Thoracic aorta (tissue), 2 donors: ENCODE measurements around the gene FREY1. TPM values are rescaled to one million over a fixed set of nuclear protein-coding genes. Genes with fewer than 3 reads are reported as not detected.
A peak's percentile ranks its signal among the peaks of the same experiment; 100 is the strongest.

Source experiments
- ATAC-seq: fragments of 150-250 bp; one replicate; pipeline ENCODE4 v1.8.0; 2017; ENCODE audit warnings: low read depth; ENCODE audit not compliant: insufficient number of reproducible peaks, low FRiP score
- DNase-seq: peaks from one replicate; pipeline ENCODE4 v3.0.0-alpha.2; 2020; ENCODE audit warnings: low spot score
- H3K27ac ChIP-seq, 2 donors: fragments of 200-600 bp; sonication (generic); 1 replicate in 1 of 2; 2 replicates in 1 of 2; pipeline ENCODE4 v1.5.1; 2016; ENCODE audit warnings: mild to moderate bottlenecking in 2 of 2, moderate library complexity in 2 of 2
- H3K27me3 ChIP-seq: fragments of 200-600 bp; sonication (generic); replicated peaks from 2 replicates; pipeline ENCODE4 v1.6.0; 2016; ENCODE audit warnings: mild to moderate bottlenecking; ENCODE audit not compliant: insufficient read depth
- H3K36me3 ChIP-seq: fragments of 200-600 bp; sonication (generic); one replicate; pipeline ENCODE4 v1.5.1; 2016
- H3K4me1 ChIP-seq, 2 donors: fragments of 200-600 bp; sonication (generic); 1 replicate in 1 of 2; 2 replicates in 1 of 2; pipeline versions ENCODE4 v1.5.1 to v1.6.0; 2016; ENCODE audit warnings: low read depth in 2 of 2, mild to moderate bottlenecking in 1 of 2; ENCODE audit not compliant: control insufficient read depth in 1 of 2
- H3K4me3 ChIP-seq: fragments of 200-600 bp; sonication (generic); 2 replicates; pipeline ENCODE4 v1.5.1; 2016; ENCODE audit warnings: mild to moderate bottlenecking
- H3K9me3 ChIP-seq: fragments of 200-600 bp; sonication (generic); 2 replicates; pipeline ENCODE4 v1.5.1; 2016
- total RNA-seq, 2 donors: library from RNA; depleted of rRNA; stranded (reverse); fragments of >200 nt; gene quantifications; one replicate each; pipeline versions ENCODE4 v1.1.0 to v1.2.3, GENCODE V29; 2016
- TF ChIP-seq, protein P1 (sequence below): fragments of 200-600 bp; sonication (generic); IDR thresholded peaks from one replicate; pipeline ENCODE4 v1.5.1; 2019; ENCODE audit warnings: antibody characterized with exemption

Gene FREY1
- total RNA-seq, 2 donors from 2014 or later, result 9.0 TPM; not detected in 1

DNA sequence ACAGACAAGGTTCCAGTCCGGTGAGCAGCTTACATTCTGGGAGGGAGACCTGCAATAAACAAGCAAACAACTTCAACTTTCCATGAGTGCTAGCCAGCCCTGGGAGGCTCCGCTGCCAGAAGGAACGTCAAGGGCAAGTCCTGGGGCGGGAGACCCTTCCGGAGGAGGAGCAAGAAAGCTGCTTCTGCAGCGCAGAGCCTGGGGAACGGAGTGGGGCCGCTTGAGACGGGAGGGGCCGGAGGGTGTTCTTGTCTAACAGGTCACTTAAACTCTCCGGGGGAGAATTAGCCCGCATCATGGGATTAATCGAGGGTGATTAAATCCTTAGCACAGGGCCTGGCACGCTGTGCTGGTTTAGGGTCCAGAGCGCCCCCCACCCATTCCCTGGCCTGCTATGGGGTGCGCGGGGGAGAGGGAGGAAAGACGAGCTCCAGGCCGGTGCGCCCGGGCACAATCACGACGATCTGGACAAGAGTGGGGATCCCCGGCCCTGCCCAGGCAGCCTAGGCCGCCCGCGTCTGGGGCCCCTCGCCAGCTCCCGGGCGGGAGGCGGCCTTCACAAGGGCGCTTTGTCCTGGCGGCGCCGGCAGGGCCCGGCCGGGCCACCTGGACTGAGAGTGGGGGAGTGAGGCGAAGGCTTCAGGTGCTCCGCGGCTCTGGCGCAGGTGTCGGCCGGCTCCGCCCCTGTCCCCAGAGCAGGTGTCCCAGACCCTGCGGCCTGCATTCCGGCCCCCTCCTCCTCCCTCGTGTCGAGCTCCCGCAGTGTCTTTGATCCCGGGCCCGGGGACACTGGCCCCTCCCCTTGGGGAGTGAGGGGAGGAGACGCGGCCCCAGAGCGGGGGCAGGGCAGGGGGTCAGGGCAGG lies 14.7 kb upstream of the FREY1 start:
- DNase-seq, result no peak
- Histone ChIP-seq H3K27ac (no peak overlapping the region), H3K27me3 (peaks cover 6% of the 10 kb centered on the region), H3K4me3 (peak overlapping the region; percentile 57), H3K9me3 (no peaks in the 10 kb centered on the region), H3K36me3 (no peaks in the 10 kb centered on the region), H3K4me1 (peaks cover 12 to 23% of the 10 kb centered on the region in 2 donors)
- no peak for ATAC-seq
- TF ChIP-seq, protein P1, sequence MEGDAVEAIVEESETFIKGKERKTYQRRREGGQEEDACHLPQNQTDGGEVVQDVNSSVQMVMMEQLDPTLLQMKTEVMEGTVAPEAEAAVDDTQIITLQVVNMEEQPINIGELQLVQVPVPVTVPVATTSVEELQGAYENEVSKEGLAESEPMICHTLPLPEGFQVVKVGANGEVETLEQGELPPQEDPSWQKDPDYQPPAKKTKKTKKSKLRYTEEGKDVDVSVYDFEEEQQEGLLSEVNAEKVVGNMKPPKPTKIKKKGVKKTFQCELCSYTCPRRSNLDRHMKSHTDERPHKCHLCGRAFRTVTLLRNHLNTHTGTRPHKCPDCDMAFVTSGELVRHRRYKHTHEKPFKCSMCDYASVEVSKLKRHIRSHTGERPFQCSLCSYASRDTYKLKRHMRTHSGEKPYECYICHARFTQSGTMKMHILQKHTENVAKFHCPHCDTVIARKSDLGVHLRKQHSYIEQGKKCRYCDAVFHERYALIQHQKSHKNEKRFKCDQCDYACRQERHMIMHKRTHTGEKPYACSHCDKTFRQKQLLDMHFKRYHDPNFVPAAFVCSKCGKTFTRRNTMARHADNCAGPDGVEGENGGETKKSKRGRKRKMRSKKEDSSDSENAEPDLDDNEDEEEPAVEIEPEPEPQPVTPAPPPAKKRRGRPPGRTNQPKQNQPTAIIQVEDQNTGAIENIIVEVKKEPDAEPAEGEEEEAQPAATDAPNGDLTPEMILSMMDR, result no peak

DNA sequence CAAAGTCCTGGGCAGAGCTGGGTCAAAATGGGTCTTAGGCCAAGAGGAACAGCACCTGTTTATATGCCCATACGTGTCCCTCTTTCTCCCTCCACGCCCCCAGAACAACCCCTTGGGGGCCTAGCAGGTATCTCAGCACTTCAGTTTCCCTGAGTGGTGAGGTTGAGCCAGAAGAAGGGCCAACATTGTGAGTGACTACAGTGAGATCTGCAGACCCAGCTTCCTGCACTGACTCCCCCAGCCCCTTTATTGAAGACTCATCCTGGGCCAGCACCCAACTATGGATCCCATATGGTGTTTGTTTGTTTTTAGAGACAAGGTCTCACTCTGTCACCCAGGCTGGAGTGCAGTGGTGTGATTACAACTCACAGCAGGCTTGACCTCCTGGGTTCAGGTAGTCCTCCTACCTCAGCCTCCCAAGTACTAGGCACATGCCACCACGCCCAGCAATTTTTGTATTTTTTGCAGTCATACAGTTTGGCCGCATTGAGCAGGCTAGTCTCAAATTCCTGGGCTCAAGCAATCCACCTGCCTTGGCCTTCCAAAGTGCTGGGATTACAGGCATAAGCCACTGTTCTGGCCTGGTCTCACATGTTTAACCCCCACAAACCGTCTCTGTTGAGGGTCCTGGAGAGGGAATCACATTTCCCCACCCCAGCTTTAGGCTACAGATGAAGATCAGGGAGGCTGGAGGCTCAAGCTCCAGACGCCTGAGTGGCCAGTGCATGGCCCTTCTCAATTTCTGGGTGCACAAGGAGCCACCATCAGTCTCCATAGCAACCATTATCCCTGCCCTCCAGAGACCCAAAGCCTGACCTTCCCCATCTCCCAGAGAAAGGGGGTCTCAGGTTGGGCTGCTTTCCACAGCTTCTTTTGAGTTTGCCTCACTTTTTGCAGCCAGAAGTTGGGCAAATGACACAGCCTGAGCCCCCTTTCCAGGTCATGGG lies 13.7 kb upstream of the FREY1 start:
- H3K36me3 ChIP-seq, result peaks cover 2% of the 10 kb centered on the region
- peaks cover 14 to 32% of the 10 kb centered on the region in 2 donors for H3K4me1 ChIP-seq
- TF ChIP-seq, protein P1, result no peak
- peaks cover 6% of the 10 kb centered on the region for H3K27me3 ChIP-seq
- no peak overlapping the region for H3K4me3 ChIP-seq
- no peaks in the 10 kb centered on the region for H3K9me3 ChIP-seq
- DNase-seq (no peak), ATAC-seq (no peak)
- no peak overlapping the region for H3K27ac ChIP-seq

DNA sequence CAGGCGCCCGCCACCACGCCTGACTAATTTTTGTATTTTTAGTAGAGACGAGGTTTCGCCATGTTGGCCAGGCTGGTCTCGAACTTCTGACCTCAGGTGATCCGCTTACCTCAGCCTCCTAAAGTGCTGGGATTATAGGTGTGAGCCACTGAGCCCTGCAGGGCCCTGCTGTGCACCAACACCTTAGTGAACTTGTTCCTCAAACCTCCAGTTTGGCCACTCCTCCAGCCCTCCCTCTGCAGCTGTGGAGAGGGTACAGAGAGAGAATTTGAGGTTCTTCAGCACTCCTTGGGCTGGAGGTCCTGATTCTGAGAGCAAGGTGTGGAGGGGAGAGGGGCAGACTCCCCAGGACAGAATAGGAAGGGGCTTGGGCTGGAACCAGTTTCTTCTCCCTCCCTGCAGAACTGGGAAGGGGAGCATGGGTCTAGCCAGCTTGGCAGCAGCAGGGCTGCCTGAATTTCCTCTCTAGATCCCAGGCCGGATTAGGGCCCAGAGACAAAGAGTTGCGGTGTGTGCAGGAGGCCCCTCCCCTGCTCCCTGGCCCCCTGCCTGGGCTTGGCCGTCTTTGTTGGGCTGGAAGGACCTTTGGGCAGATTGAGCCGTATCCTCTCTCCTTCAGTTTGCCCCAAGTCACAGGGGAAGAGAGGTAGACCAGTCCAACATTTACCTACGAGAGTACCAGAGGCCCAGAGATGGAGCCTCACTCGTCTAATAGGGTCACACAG lies 12.9 kb upstream of the FREY1 start:
- H3K4me1 ChIP-seq, result peaks cover 14 to 32% of the 10 kb centered on the region in 2 donors
- DNase-seq (no peak), ATAC-seq (no peak)
- peaks cover 10% of the 10 kb centered on the region for H3K36me3 ChIP-seq
- H3K27ac ChIP-seq, result no peak overlapping the region
- peaks cover 6% of the 10 kb centered on the region for H3K27me3 ChIP-seq
- TF ChIP-seq, protein P1, result no peak
- H3K4me3 ChIP-seq, result no peak overlapping the region
- H3K9me3 ChIP-seq, result no peaks in the 10 kb centered on the region

DNA sequence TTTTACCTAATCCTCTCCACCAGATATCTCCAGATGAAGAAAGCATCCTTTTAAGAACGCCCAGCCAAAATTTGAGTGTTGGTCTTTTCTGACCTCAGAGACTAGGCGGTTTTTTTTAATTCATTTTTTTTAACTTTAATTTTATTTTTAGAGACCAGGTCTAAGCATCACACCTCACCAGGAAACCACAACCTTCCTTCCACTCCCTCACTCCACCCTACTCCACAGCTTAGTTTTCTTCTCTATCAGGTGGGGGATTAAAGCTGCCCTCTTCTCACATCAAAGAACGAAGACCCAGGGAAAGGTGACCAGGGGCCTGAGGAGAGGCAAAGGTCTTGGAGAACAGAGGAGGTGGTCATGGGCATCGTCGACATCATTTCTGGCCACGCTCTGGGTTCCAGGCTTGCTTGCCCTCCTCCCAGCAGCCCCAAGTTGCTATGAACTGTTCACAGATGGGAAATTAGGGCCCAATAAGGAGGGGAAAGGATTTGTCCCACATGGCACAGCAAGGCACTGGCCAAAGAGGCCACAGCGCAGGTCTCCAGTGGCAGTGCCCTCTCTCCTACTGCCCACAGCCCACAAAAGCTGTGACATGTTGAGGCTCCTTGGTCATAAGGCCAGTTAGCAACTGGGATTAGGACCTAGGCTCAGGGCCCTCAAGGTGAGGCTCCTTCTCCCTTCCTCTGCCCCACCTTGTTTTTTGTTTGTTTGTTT lies 12.0 kb upstream of the FREY1 start:
- no peaks in the 10 kb centered on the region for H3K9me3 ChIP-seq
- H3K27ac ChIP-seq, result peak overlapping the region in 1 of 2 donors; percentile 86
- DNase-seq, result no peak
- peak overlapping the region; percentile 86 for H3K4me3 ChIP-seq
- peaks cover 16% of the 10 kb centered on the region for H3K36me3 ChIP-seq
- peaks cover 14 to 32% of the 10 kb centered on the region in 2 donors for H3K4me1 ChIP-seq
- peaks cover 6% of the 10 kb centered on the region for H3K27me3 ChIP-seq
- no peak for ATAC-seq
- TF ChIP-seq, protein P1, result no peak
